Measurements from ENCODE around the gene RHOH. TPM values are rescaled to one million over a fixed set of nuclear protein-coding genes. Genes with fewer than 3 reads are reported as not detected.

The RHOH gene
- total RNA-seq, 2 experiments from 2014 or later, result 38.2 to 83.2 TPM

DNA sequence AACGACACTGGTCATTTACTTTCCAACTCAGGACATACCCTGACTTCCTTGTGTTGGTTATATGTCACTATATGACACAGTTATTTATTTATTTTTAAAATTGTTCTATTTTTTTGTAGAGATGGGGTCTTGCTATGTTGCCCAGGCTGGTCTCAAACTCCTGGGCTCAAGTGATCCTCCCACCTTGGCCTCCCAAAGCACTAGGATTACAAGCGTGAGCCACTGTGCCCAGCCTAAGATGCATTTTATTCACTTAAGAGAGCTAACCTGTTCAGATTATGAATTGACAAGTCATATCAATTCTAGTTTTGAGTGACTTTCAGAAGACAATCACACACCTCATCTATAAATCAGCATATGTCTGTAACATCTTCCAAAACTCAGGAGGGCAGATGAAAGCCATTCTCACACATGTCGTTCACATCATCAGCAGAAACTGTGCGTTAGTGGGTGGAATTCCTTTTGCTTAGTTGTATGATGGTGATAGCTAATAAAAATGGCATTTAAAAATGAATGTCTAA is 9.4 kb upstream of the RHOH start:
- Histone ChIP-seq H3K9me2 (ENCODE audit: insufficient read depth, low read length) (no peaks in the 10 kb centered on the region), H3K79me2 (ENCODE audit: insufficient read depth, low read depth, low read length) (peaks cover 28% of the 10 kb centered on the region), H3K4me3 (ENCODE audit: low read depth, low read length, poor library complexity, severe bottlenecking) (no peak overlapping the region), H3K4me2 (ENCODE audit: low read length) (peak overlapping the region; percentile 87), H4K20me1 (ENCODE audit: insufficient read depth, low read length) (no peaks in the 10 kb centered on the region), H3K36me3 (ENCODE audit: insufficient read depth, low read length) (no peaks in the 10 kb centered on the region), H3K9me3 (ENCODE audit: low read length) (no peaks in the 10 kb centered on the region), H2AFZ (ENCODE audit: low read length) (peak overlapping the region; percentile 21; the same call in 1 of the 2 replicates), H3K27ac (ENCODE audit: low read depth, low read length, poor library complexity, severe bottlenecking) (peak overlapping the region; percentile 94), H3K4me1 (ENCODE audit: insufficient read depth, low read length, poor library complexity, severe bottlenecking) (peaks cover 96% of the 10 kb centered on the region)
- DNase-seq (ENCODE audit: low spot score), result no peak
- ChIA-PET CTCF (ENCODE audit: unreplicated experiment) (no interaction called here), POLR2A (interaction anchor here (0.7 to 17.3 kb wide), 10 partner anchors 9 to 1146 kb away, joined by 3 to 212 read pairs (median 6); partner anchors contain the start of gene RHOH)
- BruUV-seq (replicated peaks), result no TSS peak
- no peak for TF ChIP-seq EZH2phosphoT487 (IDR thresholded peaks at IDR 0.05; ENCODE audit: borderline replicate concordance, low read depth, low read length)
- TF ChIP-seq, protein P1, sequence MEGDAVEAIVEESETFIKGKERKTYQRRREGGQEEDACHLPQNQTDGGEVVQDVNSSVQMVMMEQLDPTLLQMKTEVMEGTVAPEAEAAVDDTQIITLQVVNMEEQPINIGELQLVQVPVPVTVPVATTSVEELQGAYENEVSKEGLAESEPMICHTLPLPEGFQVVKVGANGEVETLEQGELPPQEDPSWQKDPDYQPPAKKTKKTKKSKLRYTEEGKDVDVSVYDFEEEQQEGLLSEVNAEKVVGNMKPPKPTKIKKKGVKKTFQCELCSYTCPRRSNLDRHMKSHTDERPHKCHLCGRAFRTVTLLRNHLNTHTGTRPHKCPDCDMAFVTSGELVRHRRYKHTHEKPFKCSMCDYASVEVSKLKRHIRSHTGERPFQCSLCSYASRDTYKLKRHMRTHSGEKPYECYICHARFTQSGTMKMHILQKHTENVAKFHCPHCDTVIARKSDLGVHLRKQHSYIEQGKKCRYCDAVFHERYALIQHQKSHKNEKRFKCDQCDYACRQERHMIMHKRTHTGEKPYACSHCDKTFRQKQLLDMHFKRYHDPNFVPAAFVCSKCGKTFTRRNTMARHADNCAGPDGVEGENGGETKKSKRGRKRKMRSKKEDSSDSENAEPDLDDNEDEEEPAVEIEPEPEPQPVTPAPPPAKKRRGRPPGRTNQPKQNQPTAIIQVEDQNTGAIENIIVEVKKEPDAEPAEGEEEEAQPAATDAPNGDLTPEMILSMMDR (conservative IDR thresholded peaks at IDR 0.05; ENCODE audit: low read length), result no peak
- intact Hi-C loops (cut with micrococcal nuclease; ENCODE audit: unreplicated experiment), result no loop called here

DNA sequence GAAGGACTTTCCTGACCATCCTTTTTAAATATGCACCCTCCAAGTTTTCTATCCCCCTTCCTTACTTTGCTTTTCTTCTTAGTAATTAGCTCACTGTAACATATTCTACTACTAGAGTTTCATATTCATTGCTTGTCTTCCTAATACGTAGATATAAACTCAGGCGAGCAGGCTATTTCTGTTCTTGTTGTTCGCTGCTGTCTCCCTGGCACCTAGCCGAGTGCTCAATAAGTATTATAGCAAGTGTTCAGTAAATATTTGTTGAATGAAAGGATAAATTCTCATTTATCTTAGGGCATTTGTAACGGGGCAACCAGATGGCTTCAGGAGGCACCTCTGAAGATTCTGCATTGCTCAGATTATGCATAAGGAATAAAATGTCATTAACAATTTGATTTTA is 6.8 kb upstream of the RHOH start:
- Histone ChIP-seq H4K20me1 (ENCODE audit: insufficient read depth, low read length) (no peaks in the 10 kb centered on the region), H3K9me2 (ENCODE audit: insufficient read depth, low read length) (no peaks in the 10 kb centered on the region), H3K4me2 (ENCODE audit: low read length) (peak overlapping the region; percentile 84), H3K9me3 (ENCODE audit: low read length) (no peaks in the 10 kb centered on the region), H3K27ac (ENCODE audit: low read depth, low read length, poor library complexity, severe bottlenecking) (peak overlapping the region; percentile 93), H3K36me3 (ENCODE audit: insufficient read depth, low read length) (no peaks in the 10 kb centered on the region), H2AFZ (ENCODE audit: low read length) (peak overlapping the region; percentile 83; the same call in 1 of the 2 replicates), H3K4me3 (ENCODE audit: low read depth, low read length, poor library complexity, severe bottlenecking) (peak overlapping the region; percentile 79), H3K79me2 (ENCODE audit: insufficient read depth, low read depth, low read length) (peaks cover 51% of the 10 kb centered on the region), H3K4me1 (ENCODE audit: insufficient read depth, low read length, poor library complexity, severe bottlenecking) (peaks cover 92% of the 10 kb centered on the region)
- ChIA-PET POLR2A (interaction anchor here (0.6 to 17.3 kb wide), 12 partner anchors 8 to 556 kb away, joined by 3 to 212 read pairs (median 6); partner anchors contain the start of gene RHOH), CTCF (ENCODE audit: unreplicated experiment) (no interaction called here)
- no peak for DNase-seq (ENCODE audit: low spot score)
- BruUV-seq (replicated peaks), result no TSS peak
- intact Hi-C loops (cut with micrococcal nuclease; ENCODE audit: unreplicated experiment), result loop anchor here (5.0 to 10.0 kb wide), 3 partner anchors 325 to 1022 kb away; partner anchors contain the start of gene APBB2
- TF ChIP-seq, protein P1 (conservative IDR thresholded peaks at IDR 0.05; ENCODE audit: low read length), result no peak
- no peak for TF ChIP-seq EZH2phosphoT487 (IDR thresholded peaks at IDR 0.05; ENCODE audit: borderline replicate concordance, low read depth, low read length)

DNA sequence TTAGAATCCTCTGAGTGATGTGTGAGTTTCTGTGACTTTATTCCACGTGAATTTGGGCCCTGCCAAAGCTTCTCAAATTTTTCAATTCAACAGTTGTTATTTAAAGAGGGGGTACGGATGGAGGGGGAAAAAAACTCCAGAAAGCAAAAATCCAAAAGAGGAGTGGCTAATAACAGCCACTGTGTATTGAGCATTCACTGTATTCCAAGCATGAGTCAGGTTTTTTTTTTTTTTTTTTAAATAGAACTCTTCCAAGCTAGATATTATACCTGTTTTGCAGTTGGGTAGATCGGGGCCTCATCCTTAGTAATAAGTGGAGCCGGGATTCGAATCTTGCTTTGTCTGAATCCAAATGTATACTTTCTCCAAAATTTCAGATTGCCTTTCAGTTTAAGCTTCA is 6.4 kb upstream of the RHOH start:
- Histone ChIP-seq H3K4me1 (ENCODE audit: insufficient read depth, low read length, poor library complexity, severe bottlenecking) (peaks cover 92% of the 10 kb centered on the region), H3K27ac (ENCODE audit: low read depth, low read length, poor library complexity, severe bottlenecking) (peak overlapping the region; percentile 93)
- CTCF ChIA-PET (ENCODE audit: unreplicated experiment), result no interaction called here

More for the DNA sequence above, 6.4 kb upstream of the RHOH start:
- intact Hi-C loops (cut with micrococcal nuclease; ENCODE audit: unreplicated experiment), result loop anchor here (5.0 to 10.0 kb wide), 3 partner anchors 324 to 1022 kb away; partner anchors contain the start of gene APBB2
- peak overlapping the region; percentile 79 for H3K4me3 ChIP-seq (ENCODE audit: low read depth, low read length, poor library complexity, severe bottlenecking)
- peak overlapping the region; percentile 83; the same call in 1 of the 2 replicates for H2AFZ ChIP-seq (ENCODE audit: low read length)
- no peaks in the 10 kb centered on the region for H3K36me3 ChIP-seq (ENCODE audit: insufficient read depth, low read length)
- no peaks in the 10 kb centered on the region for H3K9me2 ChIP-seq (ENCODE audit: insufficient read depth, low read length)
- H3K79me2 ChIP-seq (ENCODE audit: insufficient read depth, low read depth, low read length), result peaks cover 51% of the 10 kb centered on the region
- TSS peak; percentile 27 for BruUV-seq (replicated peaks)
- no peaks in the 10 kb centered on the region for H4K20me1 ChIP-seq (ENCODE audit: insufficient read depth, low read length)
- POLR2A ChIA-PET, result interaction anchor here (0.6 to 17.3 kb wide), 16 partner anchors 9 to 1602 kb away, joined by 3 to 212 read pairs (median 5); no protein-coding TSS in a partner anchor
- DNase-seq (ENCODE audit: low spot score), result no peak
- H3K4me2 ChIP-seq (ENCODE audit: low read length), result peak overlapping the region; percentile 84
- H3K9me3 ChIP-seq (ENCODE audit: low read length), result no peaks in the 10 kb centered on the region
- TF ChIP-seq EZH2phosphoT487 (IDR thresholded peaks at IDR 0.05; ENCODE audit: borderline replicate concordance, low read depth, low read length), result no peak
- TF ChIP-seq, protein P1 (conservative IDR thresholded peaks at IDR 0.05; ENCODE audit: low read length), result no peak

Data from OCI-LY7 (cell line).